ENCODE data around the gene CACFD1. TPM values are rescaled to one million over a fixed set of nuclear protein-coding genes. Genes with fewer than 3 reads are reported as not detected.

The CACFD1 gene
- total and polyA plus RNA-seq, 2 of the 13 experiments (the other 11 are each of a cell fraction or from before 2014, with no cell fraction given) = 13.8 to 14.6 TPM

- TF ChIP-seq SOX13 (IDR thresholded peaks at IDR 0.05) (no peak), SOX13 (CRISPR knock-in tag; conservative IDR thresholded peaks at IDR 0.05 in 1 of 2, IDR thresholded peaks at IDR 0.05 in 1 of 2) (peak in 1 of 2 experiments; percentile 59; a peak in 2 of 4 replicates), ELF3 (CRISPR knock-in tag; IDR thresholded peaks at IDR 0.05) (0 out of 2 replicates have a peak, but pooled peaks have one; percentile 11), HNF4A (CRISPR knock-in tag; IDR thresholded peaks at IDR 0.05) (peak; percentile 76), SPEN (CRISPR knock-in tag; IDR thresholded peaks at IDR 0.05; ENCODE audit: low read depth) (peak; percentile 90), KLF16 (CRISPR knock-in tag; IDR thresholded peaks at IDR 0.05) (peak in 1 of 2 experiments; percentile 13; a peak in 1 of 4 replicates), BRD4 (CRISPR knock-in tag; IDR thresholded peaks at IDR 0.05) (no peak; the same call in 1 of the 2 replicates), SATB2 (CRISPR knock-in tag; IDR thresholded peaks at IDR 0.05) (0 out of 2 replicates have a peak, but pooled peaks have one; percentile 4), ARID3A (IDR thresholded peaks at IDR 0.05; ENCODE audit: low read depth, low read length) (no peak), ZNF720 (CRISPR knock-in tag; IDR thresholded peaks at IDR 0.05) (no peak), NCOA2 (CRISPR knock-in tag; IDR thresholded peaks at IDR 0.05) (no peak; the same call in 1 of the 2 replicates), ZBTB46 (CRISPR knock-in tag; IDR thresholded peaks at IDR 0.05; ENCODE audit: borderline replicate concordance) (peak; percentile 51; the same call in 1 of the 2 replicates), FOXK2 (IDR thresholded peaks at IDR 0.05) (no peak), CCDC6 (CRISPR knock-in tag; IDR thresholded peaks at IDR 0.05) (0 out of 2 replicates have a peak, but pooled peaks have one; percentile 40), ZNF558 (CRISPR knock-in tag; IDR thresholded peaks at IDR 0.05; ENCODE audit: borderline replicate concordance) (0 out of 2 replicates have a peak, but pooled peaks have one; percentile 11), ZNF687 (CRISPR knock-in tag; IDR thresholded peaks at IDR 0.05) (peak; percentile 65), STAG1 (CRISPR knock-in tag; IDR thresholded peaks at IDR 0.05) (0 out of 2 replicates have a peak, but pooled peaks have one; percentile 2), KLF11 (CRISPR knock-in tag; IDR thresholded peaks at IDR 0.05) (no peak), ZNF691 (CRISPR knock-in tag; IDR thresholded peaks at IDR 0.05; ENCODE audit: borderline replicate concordance, low read depth) (peak; percentile 41; the same call in 1 of the 2 replicates), YEATS2 (CRISPR knock-in tag; IDR thresholded peaks at IDR 0.05; ENCODE audit: borderline replicate concordance) (0 out of 2 replicates have a peak, but pooled peaks have one; percentile 10)
Observed at GRCh38 chr9:133477992-133478850, 18.4 kb downstream of the CACFD1 start (continued).

Data from HepG2 (cell line).